ENCODE results near the gene YWHAG.

DNA sequence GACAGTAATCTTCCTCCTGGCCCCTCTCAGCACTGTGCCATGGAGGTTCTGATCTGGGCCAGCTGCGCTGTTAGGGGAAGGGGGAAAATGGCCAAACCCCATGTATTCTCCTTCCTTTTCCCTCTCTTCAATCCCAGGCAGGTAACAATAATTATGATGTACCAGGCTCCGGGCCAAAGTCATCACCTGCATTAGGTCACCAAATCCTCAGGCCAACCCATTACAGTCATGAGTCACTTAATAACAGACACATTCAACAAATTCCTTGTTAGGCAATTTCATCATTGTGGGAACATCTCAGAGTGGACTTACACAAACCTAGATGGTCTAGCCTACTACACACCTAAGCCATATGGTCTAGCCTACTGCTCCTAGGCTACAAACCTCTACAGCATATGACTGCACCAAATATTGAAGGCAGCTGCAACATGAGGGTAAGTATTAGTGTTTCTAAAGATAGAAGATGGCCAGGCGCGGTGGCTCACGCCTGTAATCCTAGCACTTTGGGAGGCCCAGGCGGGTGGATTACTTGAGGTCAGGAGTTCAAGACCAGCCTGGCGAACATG lies 58.5 kb downstream of the YWHAG start:
- TF ChIP-seq, protein P1, sequence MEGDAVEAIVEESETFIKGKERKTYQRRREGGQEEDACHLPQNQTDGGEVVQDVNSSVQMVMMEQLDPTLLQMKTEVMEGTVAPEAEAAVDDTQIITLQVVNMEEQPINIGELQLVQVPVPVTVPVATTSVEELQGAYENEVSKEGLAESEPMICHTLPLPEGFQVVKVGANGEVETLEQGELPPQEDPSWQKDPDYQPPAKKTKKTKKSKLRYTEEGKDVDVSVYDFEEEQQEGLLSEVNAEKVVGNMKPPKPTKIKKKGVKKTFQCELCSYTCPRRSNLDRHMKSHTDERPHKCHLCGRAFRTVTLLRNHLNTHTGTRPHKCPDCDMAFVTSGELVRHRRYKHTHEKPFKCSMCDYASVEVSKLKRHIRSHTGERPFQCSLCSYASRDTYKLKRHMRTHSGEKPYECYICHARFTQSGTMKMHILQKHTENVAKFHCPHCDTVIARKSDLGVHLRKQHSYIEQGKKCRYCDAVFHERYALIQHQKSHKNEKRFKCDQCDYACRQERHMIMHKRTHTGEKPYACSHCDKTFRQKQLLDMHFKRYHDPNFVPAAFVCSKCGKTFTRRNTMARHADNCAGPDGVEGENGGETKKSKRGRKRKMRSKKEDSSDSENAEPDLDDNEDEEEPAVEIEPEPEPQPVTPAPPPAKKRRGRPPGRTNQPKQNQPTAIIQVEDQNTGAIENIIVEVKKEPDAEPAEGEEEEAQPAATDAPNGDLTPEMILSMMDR (IDR thresholded peaks at IDR 0.05): no peak
- TF ChIP-seq EP300 (IDR thresholded peaks at IDR 0.05): no peak
